Smooth muscle cell (in vitro differentiated cells): ENCODE measurements around the gene SDCBP2. TPM values are rescaled to one million over a fixed set of nuclear protein-coding genes. Genes with fewer than 3 reads are reported as not detected.

Experiments used
- DNase-seq: peaks from one replicate; lab custom pipeline; 2025; ENCODE audit not compliant: unreplicated experiment; lab: John Stamatoyannopoulos, UW
- H2AFZ ChIP-seq: fragments of 200-600 bp; sonication (generic); 2 replicates; pipeline ENCODE4 v1.6.0; 2016; ENCODE audit warnings: antibody characterized with exemption, low read depth, mild to moderate bottlenecking
- H3F3A ChIP-seq: fragments of 200-600 bp; sonication (generic); 2 replicates; pipeline ENCODE4 v1.6.0; 2017; ENCODE audit warnings: antibody characterized with exemption, low read depth
- H3K27ac ChIP-seq: fragments of 200-600 bp; sonication (generic); 2 replicates; pipeline ENCODE4 v1.5.1; 2016; ENCODE audit warnings: low read depth, mild to moderate bottlenecking
- H3K27me3 ChIP-seq: fragments of 200-600 bp; sonication (generic); 2 replicates; pipeline ENCODE4 v1.6.1; 2016; ENCODE audit warnings: low read depth, mild to moderate bottlenecking
- H3K36me3 ChIP-seq: fragments of 200-600 bp; sonication (generic); 2 replicates; pipeline ENCODE4 v1.5.1; 2016; ENCODE audit warnings: low read depth
- H3K4me1 ChIP-seq: fragments of 200-600 bp; sonication (generic); 2 replicates; pipeline ENCODE4 v1.5.1; 2016; ENCODE audit warnings: low read depth
- H3K4me2 ChIP-seq: fragments of 200-600 bp; sonication (generic); 2 replicates; pipeline ENCODE4 v1.6.0; 2016; ENCODE audit warnings: mild to moderate bottlenecking
- H3K4me3 ChIP-seq: fragments of 200-600 bp; sonication (generic); 2 replicates; pipeline ENCODE4 v1.5.1; 2016; ENCODE audit warnings: mild to moderate bottlenecking
- H3K79me2 ChIP-seq: fragments of 200-600 bp; sonication (generic); 2 replicates; pipeline ENCODE4 v1.6.0; 2016; ENCODE audit warnings: low read depth, mild to moderate bottlenecking
- H3K9ac ChIP-seq: fragments of 200-600 bp; sonication (generic); 2 replicates; pipeline ENCODE4 v1.6.0; 2016; ENCODE audit warnings: low read depth
- H3K9me3 ChIP-seq: fragments of 200-600 bp; sonication (generic); replicated peaks from 2 replicates; pipeline ENCODE4 v1.5.1; 2016; ENCODE audit warnings: low read depth
- H4K20me1 ChIP-seq: fragments of 200-600 bp; sonication (generic); 2 replicates; pipeline ENCODE4 v1.6.0; 2016; ENCODE audit warnings: low read depth
- WGBS: methylation state at CpG from one replicate; pipeline ENCODE4 v1.1.7; 2016; ENCODE audit warnings: low lambda C conversion rate; 5-methylcytosine and 5-hydroxymethylcytosine counted together
- polyA plus RNA-seq: library from polyadenylated mRNA; unstranded; fragments of >200 nt; fragmentation: Nextera tagmentation; extraction: Ambion mirVana; gene quantifications from 2 replicates; pipeline ENCODE4 v1.2.1, GENCODE V29; 2016
- total RNA-seq: library from RNA; depleted of rRNA; stranded (reverse); fragments of >200 nt; gene quantifications from 2 replicates; pipeline ENCODE4 v1.2.3, GENCODE V29; 2014
- TF ChIP-seq, protein P1 (sequence below): fragments of 200-600 bp; sonication (generic); IDR thresholded peaks from 2 replicates; pipeline ENCODE4 v1.5.1; 2017; ENCODE audit warnings: borderline replicate concordance, mild to moderate bottlenecking, antibody characterized with exemption; ENCODE audit not compliant: insufficient read depth, poor library complexity, severe bottlenecking

Gene SDCBP2
- total and polyA plus RNA-seq, 2 experiments from 2014 or later, result 3.6 to 4.7 TPM

DNA sequence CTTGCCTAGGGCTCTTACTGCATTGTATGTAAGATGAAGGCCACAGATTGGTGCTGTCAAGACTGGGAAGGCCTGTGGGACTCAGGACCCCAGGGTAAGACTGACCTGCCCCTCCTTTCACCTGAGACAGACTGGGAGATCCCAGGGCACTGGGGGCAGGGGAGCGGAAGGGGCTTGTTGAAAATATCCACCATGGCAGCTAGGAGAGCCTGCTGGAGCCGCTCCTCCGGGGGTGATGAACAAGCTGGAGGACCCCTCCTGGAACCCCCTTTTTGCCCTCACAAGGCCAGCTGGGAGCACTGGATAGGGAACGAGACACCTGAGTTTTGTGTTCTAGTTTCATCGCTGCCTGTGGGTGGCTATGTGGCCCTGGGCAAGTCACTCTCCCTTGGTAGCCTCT, 9.2 kb upstream of the SDCBP2 start:
- no peaks in the 10 kb centered on the region for H3K79me2 ChIP-seq
- TF ChIP-seq, protein P1, sequence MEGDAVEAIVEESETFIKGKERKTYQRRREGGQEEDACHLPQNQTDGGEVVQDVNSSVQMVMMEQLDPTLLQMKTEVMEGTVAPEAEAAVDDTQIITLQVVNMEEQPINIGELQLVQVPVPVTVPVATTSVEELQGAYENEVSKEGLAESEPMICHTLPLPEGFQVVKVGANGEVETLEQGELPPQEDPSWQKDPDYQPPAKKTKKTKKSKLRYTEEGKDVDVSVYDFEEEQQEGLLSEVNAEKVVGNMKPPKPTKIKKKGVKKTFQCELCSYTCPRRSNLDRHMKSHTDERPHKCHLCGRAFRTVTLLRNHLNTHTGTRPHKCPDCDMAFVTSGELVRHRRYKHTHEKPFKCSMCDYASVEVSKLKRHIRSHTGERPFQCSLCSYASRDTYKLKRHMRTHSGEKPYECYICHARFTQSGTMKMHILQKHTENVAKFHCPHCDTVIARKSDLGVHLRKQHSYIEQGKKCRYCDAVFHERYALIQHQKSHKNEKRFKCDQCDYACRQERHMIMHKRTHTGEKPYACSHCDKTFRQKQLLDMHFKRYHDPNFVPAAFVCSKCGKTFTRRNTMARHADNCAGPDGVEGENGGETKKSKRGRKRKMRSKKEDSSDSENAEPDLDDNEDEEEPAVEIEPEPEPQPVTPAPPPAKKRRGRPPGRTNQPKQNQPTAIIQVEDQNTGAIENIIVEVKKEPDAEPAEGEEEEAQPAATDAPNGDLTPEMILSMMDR, result no peak
- 97% methylated on average over 5 of the region's 5 CpGs for WGBS

DNA sequence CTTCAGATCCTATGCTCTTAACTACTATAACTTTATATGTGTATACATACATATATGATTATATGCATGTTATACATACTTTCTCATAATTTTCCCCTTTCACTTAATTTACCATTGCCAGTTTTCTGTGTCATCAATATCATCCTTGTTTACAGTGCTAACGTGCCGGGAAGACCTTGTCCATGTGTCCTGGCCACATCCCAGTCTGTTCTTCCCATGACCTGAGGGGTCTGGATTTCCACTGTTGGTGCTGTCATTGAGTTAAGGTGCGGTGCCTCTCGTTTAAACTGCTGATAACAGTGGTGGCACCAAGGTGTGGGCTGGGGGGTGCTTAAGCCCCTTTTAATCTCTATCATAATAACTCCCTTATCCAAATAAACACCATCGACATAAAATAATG, 8.5 kb upstream of the SDCBP2 start:
- H3K9me3 ChIP-seq, result no peaks in the 10 kb centered on the region
- H4K20me1 ChIP-seq, result peaks cover 34% of the 10 kb centered on the region
- H3K4me3 ChIP-seq, result no peak overlapping the region
- H3K27me3 ChIP-seq, result no peaks in the 10 kb centered on the region
- H3K79me2 ChIP-seq, result no peaks in the 10 kb centered on the region
- no peaks in the 10 kb centered on the region for H3K4me1 ChIP-seq
- H2AFZ ChIP-seq, result no peak overlapping the region
- H3K9ac ChIP-seq, result no peak overlapping the region
- WGBS, result 93% methylated on average over 5 of the region's 5 CpGs
- no peak overlapping the region for H3K4me2 ChIP-seq
- H3K36me3 ChIP-seq, result no peaks in the 10 kb centered on the region
- TF ChIP-seq, protein P1, result no peak
- no peak for DNase-seq
- H3F3A ChIP-seq, result peaks cover 3% of the 10 kb centered on the region
- no peak overlapping the region for H3K27ac ChIP-seq

More for the DNA sequence above, 9.2 kb upstream of the SDCBP2 start:
- no peaks in the 10 kb centered on the region for H3K9me3 ChIP-seq
- peaks cover 4% of the 10 kb centered on the region for H3F3A ChIP-seq
- H3K4me3 ChIP-seq, result no peak overlapping the region
- H3K4me1 ChIP-seq, result no peaks in the 10 kb centered on the region
- no peak overlapping the region for H3K9ac ChIP-seq
- DNase-seq, result no peak
- no peak overlapping the region for H2AFZ ChIP-seq
- peaks cover 39% of the 10 kb centered on the region for H4K20me1 ChIP-seq
- no peak overlapping the region for H3K27ac ChIP-seq
- no peaks in the 10 kb centered on the region for H3K27me3 ChIP-seq
- no peak overlapping the region for H3K4me2 ChIP-seq
- H3K36me3 ChIP-seq, result no peaks in the 10 kb centered on the region

DNA sequence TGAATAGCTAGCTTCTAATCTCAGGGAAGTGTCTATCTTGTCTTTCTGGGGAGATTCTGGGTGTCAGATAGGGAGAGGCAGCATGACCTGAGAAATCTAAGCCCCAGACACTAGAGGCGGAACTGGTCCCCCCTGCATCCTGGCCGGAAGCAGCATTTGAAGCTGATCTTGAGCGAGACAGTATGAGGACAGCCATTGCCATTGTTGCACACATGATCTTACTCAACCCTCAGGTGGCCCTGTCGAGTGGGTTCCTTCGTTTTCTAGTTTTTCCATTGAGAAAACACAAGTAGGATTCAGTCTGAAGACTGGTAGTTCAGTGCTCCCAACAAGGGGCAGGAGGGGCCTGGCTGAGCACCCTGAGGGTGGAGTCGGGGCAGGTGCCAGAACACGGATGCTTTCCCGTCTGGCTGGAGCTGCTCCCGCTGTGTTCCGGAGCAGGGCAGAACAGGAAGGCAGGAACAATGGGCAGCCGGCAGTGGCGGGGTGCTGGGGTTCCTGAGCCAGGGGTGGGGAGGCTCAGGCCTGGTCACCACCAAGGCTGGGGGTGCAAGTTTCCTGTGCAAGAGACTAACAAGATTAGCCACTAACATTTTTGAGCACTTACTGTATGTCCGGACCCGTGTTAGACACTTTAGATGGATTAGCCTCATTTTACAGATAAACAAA, 7.9 kb upstream of the SDCBP2 start:
- TF ChIP-seq, protein P1, result no peak
- no peak overlapping the region for H3K4me2 ChIP-seq
- H3K9ac ChIP-seq, result no peak overlapping the region
- H3K9me3 ChIP-seq, result no peaks in the 10 kb centered on the region
- H4K20me1 ChIP-seq, result peaks cover 29% of the 10 kb centered on the region
- 79% methylated on average over 12 of the region's 14 CpGs for WGBS
- no peaks in the 10 kb centered on the region for H3F3A ChIP-seq
- H3K36me3 ChIP-seq, result no peaks in the 10 kb centered on the region
- H3K4me3 ChIP-seq, result no peak overlapping the region
- no peaks in the 10 kb centered on the region for H3K27me3 ChIP-seq
- no peaks in the 10 kb centered on the region for H3K4me1 ChIP-seq
- no peak for DNase-seq
- H2AFZ ChIP-seq, result no peak overlapping the region
- H3K27ac ChIP-seq, result no peak overlapping the region
- H3K79me2 ChIP-seq, result peaks cover under 1% of the 10 kb centered on the region
